Naive thymus-derived CD4-positive, alpha-beta T cell (primary cell): ENCODE data around the gene OR4A16. TPM values are rescaled to one million over a fixed set of nuclear protein-coding genes. Genes with fewer than 3 reads are reported as not detected.

ENCODE experiments used
- ATAC-seq: fragments of 150-1000 bp; cut with Tn5 transposase; 2 replicates; pipeline ENCODE4 v1.10.0; 2021; ENCODE audit warnings: mild to moderate bottlenecking, moderate library complexity
- CTCF ChIA-PET: fragments of 350-600 bp; sonication (Branson Sonifier 250); formaldehyde crosslinking; loops from one replicate; lab custom pipeline; 2021; ENCODE audit warnings: antibody characterized with exemption; lab: Charles Lee
- POLR2A ChIA-PET: fragments of 350-600 bp; sonication (Branson Sonifier 250); formaldehyde crosslinking; loops from one replicate; lab custom pipeline; 2021; ENCODE audit warnings: antibody characterized with exemption, inconsistent platforms; lab: Charles Lee
- DNase-seq, 9 donors: peaks; one replicate each; pipeline versions ENCODE4 v3.0.0 to v3.0.0-alpha.2; 2020 to 2022; ENCODE audit warnings: mixed read lengths in 1 of 9
- H3K27ac ChIP-seq: one replicate; pipeline ENCODE4 v1.7.0; 2013; ENCODE audit warnings: mild to moderate bottlenecking, low read depth, low read length, moderate library complexity
- H3K27me3 ChIP-seq, 2 donors: one replicate each; pipeline ENCODE4 v1.7.0; 2013; ENCODE audit warnings: low read length in 2 of 2, mild to moderate bottlenecking in 2 of 2, moderate library complexity in 2 of 2; ENCODE audit not compliant: control insufficient read depth in 2 of 2, insufficient read depth in 2 of 2
- H3K36me3 ChIP-seq, 3 experiments: 1 replicate in 2 of 3; 2 replicates in 1 of 3; pipeline ENCODE4 v1.7.0; 2013; ENCODE audit warnings: low read length in 3 of 3, mild to moderate bottlenecking in 3 of 3, moderate library complexity in 1 of 3; ENCODE audit not compliant: insufficient read depth in 3 of 3, control insufficient read depth in 2 of 3
- H3K4me1 ChIP-seq, 2 donors: one replicate each; pipeline ENCODE4 v1.7.0; 2013; ENCODE audit warnings: low read length in 2 of 2, mild to moderate bottlenecking in 2 of 2, moderate library complexity in 1 of 2; ENCODE audit not compliant: control insufficient read depth in 2 of 2, insufficient read depth in 2 of 2
- H3K4me3 ChIP-seq: 2 replicates; pipeline ENCODE4 v1.7.0; 2013; ENCODE audit warnings: mild to moderate bottlenecking, low read length
- H3K9me3 ChIP-seq, 3 experiments: 1 replicate in 2 of 3; 2 replicates in 1 of 3; pipeline ENCODE4 v1.7.0; 2013; ENCODE audit warnings: low read length in 3 of 3; ENCODE audit not compliant: control insufficient read depth in 2 of 3
- H3K27ac Mint-ChIP-seq, 9 donors: one replicate each; pipeline ENCODE4 v1.8.0; 2020 to 2022; ENCODE audit warnings: mixed read lengths in 9 of 9, mild to moderate bottlenecking in 8 of 9, moderate library complexity in 5 of 9, inconsistent platforms in 2 of 9
- H3K27me3 Mint-ChIP-seq, 5 donors: one replicate each; pipeline ENCODE4 v1.8.0; 2021 to 2022; ENCODE audit warnings: mixed read lengths in 5 of 5, mild to moderate bottlenecking in 1 of 5
- H3K36me3 Mint-ChIP-seq, 5 donors: one replicate each; pipeline ENCODE4 v1.8.0; 2020 to 2022; ENCODE audit warnings: mixed read lengths in 5 of 5, mild to moderate bottlenecking in 3 of 5, inconsistent platforms in 1 of 5
- H3K4me1 Mint-ChIP-seq, 7 donors: one replicate each; pipeline ENCODE4 v1.8.0; 2020 to 2022; ENCODE audit warnings: mixed read lengths in 7 of 7, mild to moderate bottlenecking in 3 of 7, inconsistent platforms in 1 of 7
- H3K4me3 Mint-ChIP-seq, 10 donors: one replicate each; pipeline ENCODE4 v1.8.0; 2020 to 2022; ENCODE audit warnings: mild to moderate bottlenecking in 10 of 10, mixed read lengths in 10 of 10, moderate library complexity in 6 of 10, inconsistent platforms in 2 of 10
- H3K9me3 Mint-ChIP-seq, 11 donors: one replicate each; pipeline ENCODE4 v1.8.0; 2020 to 2022; ENCODE audit warnings: mixed read lengths in 11 of 11, mild to moderate bottlenecking in 4 of 11, inconsistent platforms in 1 of 11, moderate library complexity in 1 of 11
- intact Hi-C, 2 donors: fragments of 100-400 bp; cut with micrococcal nuclease; formaldehyde crosslinking; loops; one replicate each; pipeline ENCODE4 v1.15.1; 2023
- polyA plus RNA-seq, 2 donors: library from polyadenylated mRNA; unstranded; fragments of 300-500 nt; fragmentation: Illumina TruSeq; gene quantifications; one replicate each; pipeline ENCODE4 v1.2.3, GENCODE V29; 2021
- total RNA-seq, 6 experiments: library from RNA in 5 of 6; stranded (reverse) in 5 of 6; gene quantifications; 1 replicate in 5 of 6; 2 replicates in 1 of 6; pipeline ENCODE4 v1.2.3 and lab custom pipeline; 2021 to 2026

The OR4A16 gene
- total RNA-seq = not detected
- not detected for polyA plus RNA-seq
- total RNA-seq (lab: John Stamatoyannopoulos, UW) = not detected

- no peaks in the 10 kb centered on the region for H3K4me1 ChIP-seq
- Mint-ChIP-seq H3K9me3 (peaks cover 5 to 32% (median 17%) of the 10 kb centered on the region in 11 donors), H3K27ac (no peak within 1 kb of the TSS), H3K4me1 (no peaks in the 10 kb centered on the region), H3K27me3 (no peaks in the 10 kb centered on the region), H3K4me3 (no peak within 1 kb of the TSS), H3K36me3 (no peaks in the 10 kb centered on the region)
- DNase-seq (no peak), ATAC-seq (no peak)
- ChIA-PET CTCF (no interaction called here), POLR2A (no interaction called here)
- intact Hi-C loops = no loop called here
- no peaks in the 10 kb centered on the region for H3K27me3 ChIP-seq
- H3K27ac ChIP-seq = no peak within 1 kb of the TSS
- no peak within 1 kb of the TSS for H3K4me3 ChIP-seq
- peaks cover 0 to under 1% (median 0%) of the 10 kb centered on the region in 3 experiments for H3K9me3 ChIP-seq
- H3K36me3 ChIP-seq = no peaks in the 10 kb centered on the region
These were observed at the start of gene OR4A16 for GRCh38 chr11:55342901-55343300. TSS of gene OR4A16 (plus strand) at chr11:55343201. CDS start at chr11:55343201, 0 bp downstream.

- Histone ChIP-seq H3K27me3 (no peaks in the 10 kb centered on the region), H3K4me3 (no peak overlapping the region), H3K4me1 (no peaks in the 10 kb centered on the region), H3K36me3 (no peaks in the 10 kb centered on the region), H3K9me3 (no peaks in the 10 kb centered on the region), H3K27ac (no peak overlapping the region)
- no peaks in the 10 kb centered on the region for H3K36me3 Mint-ChIP-seq
- POLR2A ChIA-PET = no interaction called here
- no peaks in the 10 kb centered on the region for H3K27me3 Mint-ChIP-seq
- peaks cover 0 to 37% (median 13%) of the 10 kb centered on the region in 11 donors for H3K9me3 Mint-ChIP-seq
- CTCF ChIA-PET = no interaction called here
- H3K4me1 Mint-ChIP-seq = no peaks in the 10 kb centered on the region
- no peak overlapping the region for H3K27ac Mint-ChIP-seq
- H3K4me3 Mint-ChIP-seq = no peak overlapping the region
- intact Hi-C loops = no loop called here
- no peak for ATAC-seq
- no peak for DNase-seq
These were observed 18.5 kb upstream of the OR4A16 start for GRCh38 chr11:55324500-55324899.

- intact Hi-C loops = no loop called here
- ATAC-seq (no peak), DNase-seq (no peak)
- no peak overlapping the region for H3K4me3 ChIP-seq
- no peak overlapping the region for H3K27ac ChIP-seq
- Mint-ChIP-seq H3K36me3 (no peaks in the 10 kb centered on the region), H3K4me1 (no peaks in the 10 kb centered on the region), H3K4me3 (no peak overlapping the region), H3K27ac (no peak overlapping the region), H3K27me3 (no peaks in the 10 kb centered on the region), H3K9me3 (peaks cover 3 to 40% (median 21%) of the 10 kb centered on the region in 11 donors)
- no peaks in the 10 kb centered on the region for H3K27me3 ChIP-seq
- no peaks in the 10 kb centered on the region for H3K36me3 ChIP-seq
- ChIA-PET CTCF (no interaction called here), POLR2A (no interaction called here)
- H3K4me1 ChIP-seq = no peaks in the 10 kb centered on the region
- H3K9me3 ChIP-seq = peaks cover 0 to 4% (median 0%) of the 10 kb centered on the region in 3 experiments
These were observed 2.3 kb downstream of the OR4A16 start for GRCh38 chr11:55345306-55345705.

GRCh38 chr11:55349032-55349431 lies 6.0 kb downstream of the OR4A16 start:
- no peaks in the 10 kb centered on the region for H3K27me3 ChIP-seq
- H3K36me3 ChIP-seq = no peaks in the 10 kb centered on the region
- no peak overlapping the region for H3K27ac ChIP-seq
- intact Hi-C loops = no loop called here
- H3K4me1 ChIP-seq = no peaks in the 10 kb centered on the region
- ATAC-seq = no peak
- POLR2A ChIA-PET = no interaction called here
- CTCF ChIA-PET = no interaction called here
- no peaks in the 10 kb centered on the region for H3K4me1 Mint-ChIP-seq
- no peak overlapping the region for H3K27ac Mint-ChIP-seq
- no peaks in the 10 kb centered on the region for H3K36me3 Mint-ChIP-seq
- H3K4me3 ChIP-seq = no peak overlapping the region
- no peak overlapping the region for H3K4me3 Mint-ChIP-seq
- peaks cover 0 to 31% (median 14%) of the 10 kb centered on the region in 11 donors for H3K9me3 Mint-ChIP-seq
- no peak for DNase-seq
- H3K27me3 Mint-ChIP-seq = no peaks in the 10 kb centered on the region
- peaks cover 0 to 4% (median 0%) of the 10 kb centered on the region in 3 experiments for H3K9me3 ChIP-seq

- CTCF ChIA-PET = no interaction called here
- POLR2A ChIA-PET = no interaction called here
- no peaks in the 10 kb centered on the region for H3K27me3 Mint-ChIP-seq
- no peaks in the 10 kb centered on the region for H3K4me1 ChIP-seq
- no peak for DNase-seq
- H3K27me3 ChIP-seq = no peaks in the 10 kb centered on the region
- H3K9me3 Mint-ChIP-seq = peaks cover 6 to 55% (median 20%) of the 10 kb centered on the region in 11 donors
- no peak overlapping the region for H3K4me3 ChIP-seq
- no peak overlapping the region for H3K27ac Mint-ChIP-seq
- no peaks in the 10 kb centered on the region for H3K4me1 Mint-ChIP-seq
- H3K36me3 ChIP-seq = no peaks in the 10 kb centered on the region
- no peak overlapping the region for H3K27ac ChIP-seq
- peaks cover 0 to 17% (median 0%) of the 10 kb centered on the region in 3 experiments for H3K9me3 ChIP-seq
- ATAC-seq = no peak
- no peak overlapping the region for H3K4me3 Mint-ChIP-seq
- intact Hi-C loops = no loop called here
- no peaks in the 10 kb centered on the region for H3K36me3 Mint-ChIP-seq
These were observed 14.7 kb downstream of the OR4A16 start for GRCh38 chr11:55357560-55358184.

GRCh38 chr11:55367674-55368073 lies 24.7 kb downstream of the OR4A16 start, which contains the start of gene OR4A15:
TSS of gene OR4A15 (plus strand) at chr11:55367974. CDS start at chr11:55367974, 0 bp downstream.
- Mint-ChIP-seq H3K4me1 (peaks cover 0 to 1% (median 0%) of the 10 kb centered on the region in 7 donors), H3K27ac (no peak within 1 kb of the TSS), H3K9me3 (peaks cover 6 to 44% (median 17%) of the 10 kb centered on the region in 11 donors), H3K4me3 (no peak within 1 kb of the TSS), H3K27me3 (no peaks in the 10 kb centered on the region), H3K36me3 (no peaks in the 10 kb centered on the region)
- no peaks in the 10 kb centered on the region for H3K4me1 ChIP-seq
- H3K9me3 ChIP-seq = no peaks in the 10 kb centered on the region
- no peaks in the 10 kb centered on the region for H3K27me3 ChIP-seq
- DNase-seq = no peak
- ChIA-PET CTCF (no interaction called here), POLR2A (no interaction called here)
- H3K27ac ChIP-seq = no peak within 1 kb of the TSS
- H3K36me3 ChIP-seq = no peaks in the 10 kb centered on the region
- ATAC-seq = no peak
- H3K4me3 ChIP-seq = no peak within 1 kb of the TSS
- intact Hi-C loops = no loop called here
